OCI-LY1 (cell line): ENCODE data around the gene TCF7.

Experiments
- H2AFZ ChIP-seq: fragments of 200-600 bp; sonication (generic), shearing (Covaris generic); 2 replicates; pipeline ENCODE4 v1.6.0; 2014; ENCODE audit warnings: antibody characterized with exemption, mild to moderate bottlenecking, low read length
- H3F3A ChIP-seq: fragments of 200-600 bp; sonication (generic), shearing (Covaris generic); 2 replicates; pipeline ENCODE4 v1.6.0; 2014; ENCODE audit warnings: mild to moderate bottlenecking, antibody characterized with exemption, low read length, moderate library complexity; ENCODE audit not compliant: insufficient read depth
- H3K27ac ChIP-seq: fragments of 200-600 bp; sonication (generic); 2 replicates; pipeline ENCODE4 v1.5.1; 2014; ENCODE audit warnings: low read length, mixed run types, mild to moderate bottlenecking, low read depth; ENCODE audit not compliant: poor library complexity, severe bottlenecking
- H3K27me3 ChIP-seq: fragments of 200-600 bp; sonication (generic); 2 replicates; pipeline ENCODE4 v1.6.0; 2014; ENCODE audit warnings: antibody characterized with exemption, mild to moderate bottlenecking, low read length, moderate library complexity; ENCODE audit not compliant: insufficient read depth
- H3K36me3 ChIP-seq: fragments of 200-600 bp; sonication (generic); 2 replicates; pipeline ENCODE4 v1.6.1; 2014; ENCODE audit warnings: mild to moderate bottlenecking, antibody characterized with exemption, low read length, moderate library complexity, mixed read lengths; ENCODE audit not compliant: insufficient read depth
- H3K4me1 ChIP-seq: fragments of 200-600 bp; sonication (generic); 2 replicates; pipeline ENCODE4 v1.5.1; 2014; ENCODE audit warnings: mild to moderate bottlenecking, low read length, moderate library complexity; ENCODE audit not compliant: insufficient read depth, severe bottlenecking
- H3K4me2 ChIP-seq: fragments of 200-600 bp; sonication (generic), shearing (Covaris generic); 2 replicates; pipeline ENCODE4 v1.6.1; 2014; ENCODE audit warnings: low read length
- H3K4me3 ChIP-seq: fragments of 200-600 bp; sonication (generic); 2 replicates; pipeline ENCODE4 v1.5.1; 2014; ENCODE audit warnings: low read length, low read depth, mild to moderate bottlenecking, mixed read lengths; ENCODE audit not compliant: poor library complexity, severe bottlenecking
- H3K79me2 ChIP-seq: fragments of 200-600 bp; shearing (Covaris generic); 2 replicates; pipeline ENCODE4 v1.6.1; 2016; ENCODE audit warnings: mixed run types, low read length, mixed read lengths; ENCODE audit not compliant: insufficient read depth
- H3K9ac ChIP-seq: fragments of 200-600 bp; sonication (generic), shearing (Covaris generic); 2 replicates; pipeline ENCODE4 v1.6.1; 2014; ENCODE audit warnings: mild to moderate bottlenecking, low read length, mixed read lengths
- H3K9me2 ChIP-seq: fragments of 200-600 bp; sonication (generic), shearing (Covaris generic); 2 replicates; pipeline ENCODE4 v1.6.1; 2014; ENCODE audit warnings: low read depth, mild to moderate bottlenecking, low read length, mixed read lengths
- H3K9me3 ChIP-seq: fragments of 200-600 bp; shearing (Covaris generic); 2 replicates; pipeline ENCODE4 v1.6.1; 2014; ENCODE audit warnings: low read length, mixed read lengths
- H4K20me1 ChIP-seq: fragments of 200-600 bp; sonication (generic), shearing (Covaris generic); 2 replicates; pipeline ENCODE4 v1.6.0; 2016; ENCODE audit warnings: mild to moderate bottlenecking, low read length; ENCODE audit not compliant: insufficient read depth
- CTCF ChIP-seq: fragments of 200-600 bp; sonication (generic), shearing (Covaris generic); IDR thresholded peaks from 2 replicates; pipeline ENCODE4 v1.5.1; 2017; ENCODE audit warnings: mild to moderate bottlenecking, antibody characterized with exemption, low read length, moderate library complexity, mixed read lengths
- EZH2 ChIP-seq: fragments of 200-600 bp; sonication (generic), shearing (Covaris generic); IDR thresholded peaks from 2 replicates; pipeline ENCODE4 v1.8.0; 2017; ENCODE audit warnings: borderline replicate concordance, mixed run types, mild to moderate bottlenecking, antibody characterized with exemption, low read length, moderate library complexity, mixed read lengths

Gene TCF7

GRCh38 chr5:134178096-134178419 is 63.6 kb downstream of the TCF7 start:
- Histone ChIP-seq H3K9ac (no peak overlapping the region; the same call in 1 of the 2 replicates), H2AFZ (no peak overlapping the region), H3K4me3 (peak overlapping the region; percentile 85), H3F3A (no peaks in the 10 kb centered on the region), H3K4me2 (peak overlapping the region; percentile 77), H3K27ac (no peak overlapping the region), H3K9me3 (no peaks in the 10 kb centered on the region), H3K4me1 (peaks cover 29% of the 10 kb centered on the region), H3K79me2 (peaks cover 32% of the 10 kb centered on the region), H3K27me3 (no peaks in the 10 kb centered on the region), H3K36me3 (peaks cover 9% of the 10 kb centered on the region; the same call in 1 of the 2 replicates), H4K20me1 (no peaks in the 10 kb centered on the region), H3K9me2 (no peaks in the 10 kb centered on the region)
- TF ChIP-seq CTCF (no peak), EZH2 (no peak)

GRCh38 chr5:134183481-134183880 is 69.0 kb downstream of the TCF7 start:
- H3K27me3 ChIP-seq: no peaks in the 10 kb centered on the region
- no peaks in the 10 kb centered on the region for H3K36me3 ChIP-seq
- no peak overlapping the region for H3K4me2 ChIP-seq
- TF ChIP-seq EZH2: no peak
- TF ChIP-seq CTCF: no peak
- H3K9ac ChIP-seq: no peak overlapping the region
- H3K9me2 ChIP-seq: no peaks in the 10 kb centered on the region
- no peaks in the 10 kb centered on the region for H3K9me3 ChIP-seq
- no peaks in the 10 kb centered on the region for H3K79me2 ChIP-seq
- no peak overlapping the region for H3K27ac ChIP-seq
- H4K20me1 ChIP-seq: no peaks in the 10 kb centered on the region
- H3F3A ChIP-seq: no peaks in the 10 kb centered on the region
- H2AFZ ChIP-seq: no peak overlapping the region
- no peaks in the 10 kb centered on the region for H3K4me1 ChIP-seq
- H3K4me3 ChIP-seq: no peak overlapping the region

GRCh38 chr5:134184155-134185135 is 70.0 kb downstream of the TCF7 start:
- H4K20me1 ChIP-seq: no peaks in the 10 kb centered on the region
- H3K4me3 ChIP-seq: no peak overlapping the region
- TF ChIP-seq EZH2 (no peak), CTCF (peak; percentile 85)
- no peaks in the 10 kb centered on the region for H3K9me2 ChIP-seq
- H2AFZ ChIP-seq: no peak overlapping the region
- H3K27ac ChIP-seq: no peak overlapping the region
- no peaks in the 10 kb centered on the region for H3K36me3 ChIP-seq
- no peaks in the 10 kb centered on the region for H3K79me2 ChIP-seq
- H3K9me3 ChIP-seq: no peaks in the 10 kb centered on the region
- no peak overlapping the region for H3K4me2 ChIP-seq
- H3K9ac ChIP-seq: no peak overlapping the region
- H3F3A ChIP-seq: no peaks in the 10 kb centered on the region
- H3K27me3 ChIP-seq: no peaks in the 10 kb centered on the region
- no peaks in the 10 kb centered on the region for H3K4me1 ChIP-seq
